HCT116 (cell line): ENCODE measurements around the gene CRTC1. TPM values are rescaled to one million over a fixed set of nuclear protein-coding genes. Genes with fewer than 3 reads are reported as not detected.

Experiments used
- ATAC-seq: fragments of 200-7000 bp; cut with Tn5 transposase; 2 replicates; pipeline ENCODE4 v1.9.1; 2020; ENCODE audit warnings: mild to moderate bottlenecking, moderate library complexity
- BruUV-seq: library from RNA; stranded (reverse); fragments of 400-500 nt; replicated peaks from 2 replicates; lab custom pipeline; 2021; lab: Mats Ljungman, UMichigan
- CTCF ChIA-PET: fragments of 300-600 bp; sonication (Branson Sonifier 250); formaldehyde crosslinking; loops from one replicate; lab custom pipeline; 2021; ENCODE audit warnings: antibody characterized with exemption; lab: Charles Lee
- POLR2A ChIA-PET: fragments of 300-600, 350-600 bp; sonication (Branson Sonifier 250); formaldehyde crosslinking; loops from one replicate; lab custom pipeline; 2021; ENCODE audit warnings: antibody characterized with exemption; lab: Charles Lee
- RAD21 ChIA-PET, 2 experiments: fragments of 300-600 bp; sonication (Branson Sonifier 250); formaldehyde crosslinking; loops; one replicate each; lab custom pipeline; 2023; ENCODE audit warnings: low total read pairs in 2 of 2; ENCODE audit not compliant: uncharacterized antibody in 2 of 2, unreplicated experiment in 2 of 2, low non-redundant PET in 1 of 2; lab: Charles Lee
- DNase-seq: peaks from one replicate; pipeline ENCODE4 v3.0.0-alpha.2; 2010; ENCODE audit warnings: low read depth, low spot score
- H2AFZ ChIP-seq: fragments of 200-600 bp; shearing (Covaris generic), sonication (generic); 2 replicates; pipeline ENCODE4 v1.6.1; 2017; ENCODE audit warnings: low read depth, mixed run types, mixed read lengths, antibody characterized with exemption, low read length; ENCODE audit not compliant: poor library complexity, severe bottlenecking
- H3K27ac ChIP-seq: 2 replicates; pipeline ENCODE4 v1.5.1; 2012; ENCODE audit warnings: low read depth, low read length
- H3K27me3 ChIP-seq: fragments of 200-600 bp; sonication (generic); 2 replicates; pipeline ENCODE4 v1.6.1; 2016; ENCODE audit warnings: mixed run types, low read length, mixed read lengths; ENCODE audit not compliant: insufficient read depth
- H3K36me3 ChIP-seq, 2 experiments: fragments of 200-500 bp in 1 of 2; fragments of 200-600 bp in 1 of 2; sonication (Bioruptor generic) in 1 of 2; sonication (generic) in 1 of 2; 2 replicates each; pipeline versions ENCODE4 v1.5.1 to v1.6.1; 2014 to 2016; ENCODE audit warnings: low read length in 2 of 2, inconsistent platforms in 1 of 2, mixed read lengths in 1 of 2, mixed run types in 1 of 2; ENCODE audit not compliant: insufficient read depth in 2 of 2, control insufficient read depth in 1 of 2
- H3K4me1 ChIP-seq, 2 experiments: fragments of 200-600 bp in 1 of 2; sonication (generic) in 1 of 2; 2 replicates each; pipeline versions ENCODE4 v1.5.1 to v1.6.1; 2012 to 2017; ENCODE audit warnings: low read length in 2 of 2, inconsistent platforms in 1 of 2, mild to moderate bottlenecking in 1 of 2, mixed read lengths in 1 of 2, mixed run types in 1 of 2, moderate library complexity in 1 of 2; ENCODE audit not compliant: insufficient read depth in 2 of 2, control insufficient read depth in 1 of 2
- H3K4me2 ChIP-seq: fragments of 200-600 bp; sonication (generic); 2 replicates; pipeline ENCODE4 v1.6.1; 2017; ENCODE audit warnings: mixed run types, low read length, mixed read lengths
- H3K4me3 ChIP-seq, 2 experiments: fragments of 200-600 bp in 1 of 2; sonication (generic) in 1 of 2; replicated peaks in 1 of 2; 2 replicates each; pipeline ENCODE4 v1.5.1; 2011 to 2016; ENCODE audit warnings: low read length in 2 of 2, control low read depth in 1 of 2, low read depth in 1 of 2, mild to moderate bottlenecking in 1 of 2, mixed read lengths in 1 of 2, mixed run types in 1 of 2
- H3K79me2 ChIP-seq: fragments of 200-600 bp; sonication (generic); 2 replicates; pipeline ENCODE4 v1.6.1; 2017; ENCODE audit warnings: mild to moderate bottlenecking, mixed run types, low read length, moderate library complexity, mixed read lengths; ENCODE audit not compliant: insufficient read depth
- H3K9ac ChIP-seq: fragments of 200-600 bp; sonication (generic); 2 replicates; pipeline ENCODE4 v1.6.1; 2016; ENCODE audit warnings: low read length, mixed read lengths
- H3K9me2 ChIP-seq: fragments of 200-600 bp; sonication (generic), shearing (Covaris generic); 2 replicates; pipeline ENCODE4 v1.6.1; 2017; ENCODE audit warnings: mixed run types, mild to moderate bottlenecking, moderate library complexity; ENCODE audit not compliant: insufficient read depth
- H3K9me3 ChIP-seq, 2 experiments: fragments of 200-500 bp in 1 of 2; fragments of 200-600 bp in 1 of 2; sonication (Bioruptor generic) in 1 of 2; sonication (generic) in 1 of 2; 2 replicates each; pipeline ENCODE4 v1.6.1; 2014 to 2017; ENCODE audit warnings: low read length in 2 of 2, mixed read lengths in 2 of 2, inconsistent platforms in 1 of 2, low read depth in 1 of 2, mild to moderate bottlenecking in 1 of 2, mixed run types in 1 of 2, moderate library complexity in 1 of 2; ENCODE audit not compliant: control insufficient read depth in 1 of 2, insufficient read depth in 1 of 2
- H4K20me1 ChIP-seq: fragments of 200-600 bp; sonication (generic), shearing (Covaris generic); 2 replicates; pipeline ENCODE4 v1.6.1; 2017; ENCODE audit warnings: mixed run types, mild to moderate bottlenecking, moderate library complexity; ENCODE audit not compliant: insufficient read depth
- EGR1 ChIP-seq: IDR thresholded peaks from 2 replicates; pipeline ENCODE4 v1.6.1; 2012; ENCODE audit warnings: low read depth
- ELF1 ChIP-seq: IDR thresholded peaks from 2 replicates; pipeline ENCODE4 v1.6.1; 2012; ENCODE audit warnings: low read depth, borderline replicate concordance
- EZH2 ChIP-seq: fragments of 200-600 bp; sonication (generic); IDR thresholded peaks from 2 replicates; pipeline ENCODE4 v1.6.1; 2017; ENCODE audit warnings: antibody characterized with exemption, mixed run types
- EZH2phosphoT487 ChIP-seq: fragments of 200-600 bp; IDR thresholded peaks from 2 replicates; pipeline ENCODE4 v1.6.1; 2018; ENCODE audit warnings: antibody characterized with exemption, borderline replicate concordance
- POLR2A ChIP-seq: IDR thresholded peaks from 2 replicates; pipeline ENCODE4 v1.7.0; 2011; ENCODE audit warnings: borderline replicate concordance; ENCODE audit not compliant: insufficient read depth, insufficient read length; ENCODE audit errors: extremely low read depth
- RAD21 ChIP-seq: IDR thresholded peaks from 2 replicates; pipeline ENCODE4 v1.6.1; 2012; ENCODE audit warnings: low read depth, mild to moderate bottlenecking
- SIN3A ChIP-seq: IDR thresholded peaks from 2 replicates; pipeline ENCODE4 v1.6.1; 2012; ENCODE audit warnings: low read depth
- SP1 ChIP-seq: IDR thresholded peaks from 2 replicates; pipeline ENCODE4 v1.6.1; 2012; ENCODE audit warnings: low read depth
- TCF7L2 ChIP-seq: IDR thresholded peaks from 2 replicates; pipeline ENCODE4 v1.7.0; 2011; ENCODE audit warnings: borderline replicate concordance, inconsistent platforms; ENCODE audit not compliant: insufficient read depth, insufficient read length; ENCODE audit errors: extremely low read depth
- YY1 ChIP-seq: IDR thresholded peaks from 2 replicates; pipeline ENCODE4 v1.6.1; 2011; ENCODE audit warnings: low read length, low read depth, moderate library complexity, mild to moderate bottlenecking; ENCODE audit not compliant: insufficient replicate concordance; ENCODE audit errors: extremely low read depth
- ZFX ChIP-seq: fragments of 450-650 bp; IDR thresholded peaks from 2 replicates; pipeline ENCODE4 v1.6.1; 2017
- ZNF274 ChIP-seq: fragments of 200-500 bp; sonication (Bioruptor generic); IDR thresholded peaks from 2 replicates; pipeline ENCODE4 v1.6.1; 2014; ENCODE audit warnings: mild to moderate bottlenecking, low read depth, low read length, inconsistent platforms
- intact Hi-C: fragments of 100-400 bp; cut with micrococcal nuclease; formaldehyde crosslinking; loops from 2 replicates; pipeline ENCODE4 v1.10.0; 2022
- total RNA-seq: library from RNA; stranded (reverse); gene quantifications from one replicate; pipeline ENCODE4 v1.2.1, GENCODE V29; 2021; ENCODE audit not compliant: unreplicated experiment
- TF ChIP-seq, protein P1 (sequence below): IDR thresholded peaks from 2 replicates; pipeline ENCODE4 v1.6.1; 2012
- TF ChIP-seq, protein P2 (sequence below): IDR thresholded peaks from 2 replicates; pipeline ENCODE4 v1.6.1; 2012; ENCODE audit warnings: low read depth
- TF ChIP-seq, protein P3 (sequence below), 3 experiments: fragments of 200-600 bp in 1 of 3; sonication (generic) in 1 of 3; IDR thresholded peaks in 2 of 3; conservative IDR thresholded peaks in 1 of 3; 2 replicates each; pipeline ENCODE4 v1.5.1; 2012 to 2017; ENCODE audit warnings: low read depth in 2 of 3, low read length in 2 of 3, antibody characterized with exemption in 1 of 3, borderline replicate concordance in 1 of 3, control low read depth in 1 of 3, mild to moderate bottlenecking in 1 of 3, mixed read lengths in 1 of 3, mixed run types in 1 of 3, moderate library complexity in 1 of 3; ENCODE audit not compliant: insufficient read depth in 1 of 3
- TF ChIP-seq, protein P4 (sequence below): IDR thresholded peaks from 2 replicates; pipeline ENCODE4 v1.6.1; 2012

Gene CRTC1
- total RNA-seq, 1 experiment from 2014 or later: 14.9 TPM

DNA sequence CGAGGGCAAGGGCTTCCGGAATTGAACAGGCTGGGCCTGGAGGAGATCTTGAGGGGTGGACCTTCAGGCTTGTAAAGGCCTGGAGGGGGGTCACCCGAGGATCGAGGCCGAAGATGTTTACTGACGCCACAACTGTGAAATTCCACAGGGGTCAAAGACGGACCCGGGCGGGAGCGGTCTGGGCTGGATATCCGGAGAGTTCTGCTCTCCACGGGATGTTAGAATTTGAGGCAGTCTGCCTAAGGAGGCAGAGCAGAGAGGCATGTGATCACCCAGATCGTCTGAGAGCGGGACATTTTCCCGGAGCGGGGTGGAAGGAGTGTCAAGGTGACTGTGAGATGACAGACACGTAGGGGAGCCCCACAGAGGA is 33.5 kb upstream of the CRTC1 start:
- Histone ChIP-seq H3K9me2 (no peaks in the 10 kb centered on the region), H4K20me1 (no peaks in the 10 kb centered on the region), H3K4me1 (no peaks in the 10 kb centered on the region), H3K36me3 (no peaks in the 10 kb centered on the region), H3K79me2 (peaks cover 7% of the 10 kb centered on the region; the same call in 1 of the 2 replicates), H3K4me3 (no peak overlapping the region), H3K9me3 (no peaks in the 10 kb centered on the region), H3K27me3 (no peaks in the 10 kb centered on the region), H3K27ac (no peak overlapping the region), H2AFZ (no peak overlapping the region)
- ChIA-PET RAD21 (no interaction called here), POLR2A (no interaction called here), CTCF (no interaction called here)
- DNase-seq (no peak), ATAC-seq (no peak)
- BruUV-seq: no TSS peak
- no peak for TF ChIP-seq YY1
- no peak for TF ChIP-seq ZNF274
- TF ChIP-seq, all 23 proteins: peak for 0
- Histone ChIP-seq H3K4me2 (no peak overlapping the region), H3K9ac (no peak overlapping the region)
- intact Hi-C loops: no loop called here

DNA sequence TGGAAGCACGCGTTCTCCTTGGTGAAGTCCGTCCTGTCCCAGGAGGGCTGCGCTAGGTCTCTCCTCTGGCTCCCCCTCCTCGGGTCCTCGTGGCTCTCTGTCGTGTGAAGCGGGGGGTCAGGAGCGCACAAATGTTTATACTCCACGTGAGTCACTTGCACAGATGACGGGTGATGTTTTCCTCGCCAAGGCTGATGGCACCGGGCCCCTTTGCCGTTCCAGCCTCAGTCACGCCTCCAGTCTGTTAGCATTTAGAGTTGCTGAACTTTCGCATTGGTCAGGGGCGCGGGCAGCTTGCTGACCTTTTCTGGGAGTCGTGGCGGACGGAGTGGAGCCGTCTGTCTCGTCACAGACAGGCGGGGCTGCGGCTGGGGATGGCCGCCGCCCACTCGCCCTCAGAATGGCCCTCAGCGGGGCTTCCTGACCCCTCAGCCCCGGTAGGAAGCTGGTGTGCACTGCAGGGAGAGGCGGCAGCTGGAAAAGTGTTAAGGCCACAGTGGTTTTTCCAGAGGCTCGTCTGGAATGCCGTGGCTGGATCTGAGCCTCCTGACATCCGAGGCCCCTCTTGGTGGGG is 32.9 kb upstream of the CRTC1 start:
- no peak for DNase-seq
- H3K4me1 ChIP-seq: no peaks in the 10 kb centered on the region
- no peaks in the 10 kb centered on the region for H3K36me3 ChIP-seq
- no peak overlapping the region for H3K4me2 ChIP-seq
- intact Hi-C loops: no loop called here
- ATAC-seq: no peak
- H3K9ac ChIP-seq: no peak overlapping the region
- no peaks in the 10 kb centered on the region for H4K20me1 ChIP-seq
- no peaks in the 10 kb centered on the region for H3K27me3 ChIP-seq
- ChIA-PET CTCF (no interaction called here), RAD21 (no interaction called here), POLR2A (no interaction called here)
- peaks cover 7% of the 10 kb centered on the region; the same call in 1 of the 2 replicates for H3K79me2 ChIP-seq
- no peaks in the 10 kb centered on the region for H3K9me2 ChIP-seq
- no TSS peak for BruUV-seq
- H3K4me3 ChIP-seq: no peak overlapping the region
- no peak overlapping the region for H2AFZ ChIP-seq
- H3K27ac ChIP-seq: no peak overlapping the region
- H3K9me3 ChIP-seq: no peaks in the 10 kb centered on the region
- TF ChIP-seq RAD21: no peak
- TF ChIP-seq, protein P1, sequence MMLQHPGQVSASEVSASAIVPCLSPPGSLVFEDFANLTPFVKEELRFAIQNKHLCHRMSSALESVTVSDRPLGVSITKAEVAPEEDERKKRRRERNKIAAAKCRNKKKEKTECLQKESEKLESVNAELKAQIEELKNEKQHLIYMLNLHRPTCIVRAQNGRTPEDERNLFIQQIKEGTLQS: no peak
- TF ChIP-seq TCF7L2: no peak
- no peak for TF ChIP-seq SIN3A
- no peak for TF ChIP-seq EZH2phosphoT487
- TF ChIP-seq EGR1: no peak
- no peak for TF ChIP-seq ZFX
- TF ChIP-seq, protein P2, sequence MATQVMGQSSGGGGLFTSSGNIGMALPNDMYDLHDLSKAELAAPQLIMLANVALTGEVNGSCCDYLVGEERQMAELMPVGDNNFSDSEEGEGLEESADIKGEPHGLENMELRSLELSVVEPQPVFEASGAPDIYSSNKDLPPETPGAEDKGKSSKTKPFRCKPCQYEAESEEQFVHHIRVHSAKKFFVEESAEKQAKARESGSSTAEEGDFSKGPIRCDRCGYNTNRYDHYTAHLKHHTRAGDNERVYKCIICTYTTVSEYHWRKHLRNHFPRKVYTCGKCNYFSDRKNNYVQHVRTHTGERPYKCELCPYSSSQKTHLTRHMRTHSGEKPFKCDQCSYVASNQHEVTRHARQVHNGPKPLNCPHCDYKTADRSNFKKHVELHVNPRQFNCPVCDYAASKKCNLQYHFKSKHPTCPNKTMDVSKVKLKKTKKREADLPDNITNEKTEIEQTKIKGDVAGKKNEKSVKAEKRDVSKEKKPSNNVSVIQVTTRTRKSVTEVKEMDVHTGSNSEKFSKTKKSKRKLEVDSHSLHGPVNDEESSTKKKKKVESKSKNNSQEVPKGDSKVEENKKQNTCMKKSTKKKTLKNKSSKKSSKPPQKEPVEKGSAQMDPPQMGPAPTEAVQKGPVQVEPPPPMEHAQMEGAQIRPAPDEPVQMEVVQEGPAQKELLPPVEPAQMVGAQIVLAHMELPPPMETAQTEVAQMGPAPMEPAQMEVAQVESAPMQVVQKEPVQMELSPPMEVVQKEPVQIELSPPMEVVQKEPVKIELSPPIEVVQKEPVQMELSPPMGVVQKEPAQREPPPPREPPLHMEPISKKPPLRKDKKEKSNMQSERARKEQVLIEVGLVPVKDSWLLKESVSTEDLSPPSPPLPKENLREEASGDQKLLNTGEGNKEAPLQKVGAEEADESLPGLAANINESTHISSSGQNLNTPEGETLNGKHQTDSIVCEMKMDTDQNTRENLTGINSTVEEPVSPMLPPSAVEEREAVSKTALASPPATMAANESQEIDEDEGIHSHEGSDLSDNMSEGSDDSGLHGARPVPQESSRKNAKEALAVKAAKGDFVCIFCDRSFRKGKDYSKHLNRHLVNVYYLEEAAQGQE: no peak
- no peak for TF ChIP-seq SP1
- TF ChIP-seq POLR2A: no peak
- no peak for TF ChIP-seq ELF1
- TF ChIP-seq EZH2: no peak
- TF ChIP-seq, protein P3, sequence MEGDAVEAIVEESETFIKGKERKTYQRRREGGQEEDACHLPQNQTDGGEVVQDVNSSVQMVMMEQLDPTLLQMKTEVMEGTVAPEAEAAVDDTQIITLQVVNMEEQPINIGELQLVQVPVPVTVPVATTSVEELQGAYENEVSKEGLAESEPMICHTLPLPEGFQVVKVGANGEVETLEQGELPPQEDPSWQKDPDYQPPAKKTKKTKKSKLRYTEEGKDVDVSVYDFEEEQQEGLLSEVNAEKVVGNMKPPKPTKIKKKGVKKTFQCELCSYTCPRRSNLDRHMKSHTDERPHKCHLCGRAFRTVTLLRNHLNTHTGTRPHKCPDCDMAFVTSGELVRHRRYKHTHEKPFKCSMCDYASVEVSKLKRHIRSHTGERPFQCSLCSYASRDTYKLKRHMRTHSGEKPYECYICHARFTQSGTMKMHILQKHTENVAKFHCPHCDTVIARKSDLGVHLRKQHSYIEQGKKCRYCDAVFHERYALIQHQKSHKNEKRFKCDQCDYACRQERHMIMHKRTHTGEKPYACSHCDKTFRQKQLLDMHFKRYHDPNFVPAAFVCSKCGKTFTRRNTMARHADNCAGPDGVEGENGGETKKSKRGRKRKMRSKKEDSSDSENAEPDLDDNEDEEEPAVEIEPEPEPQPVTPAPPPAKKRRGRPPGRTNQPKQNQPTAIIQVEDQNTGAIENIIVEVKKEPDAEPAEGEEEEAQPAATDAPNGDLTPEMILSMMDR (IDR thresholded peaks at IDR 0.05 in 2 of 3, conservative IDR thresholded peaks at IDR 0.05 in 1 of 3; ENCODE audit: borderline replicate concordance in 1 of 3, insufficient read depth in 1 of 3, low read depth in 2 of 3, low read length in 2 of 3): no peak
- TF ChIP-seq, protein P4, sequence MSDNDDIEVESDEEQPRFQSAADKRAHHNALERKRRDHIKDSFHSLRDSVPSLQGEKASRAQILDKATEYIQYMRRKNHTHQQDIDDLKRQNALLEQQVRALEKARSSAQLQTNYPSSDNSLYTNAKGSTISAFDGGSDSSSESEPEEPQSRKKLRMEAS: no peak
